HG02678 (cell line): Measurements from ENCODE around the gene CYBA.

Experiments used
- ATAC-seq: cut with Tn5 transposase; IDR thresholded peaks from one replicate; pipeline ENCODE4 v1.9.1; 2021; ENCODE audit warnings: mild to moderate bottlenecking, moderate library complexity; ENCODE audit not compliant: unreplicated experiment

Gene CYBA

DNA sequence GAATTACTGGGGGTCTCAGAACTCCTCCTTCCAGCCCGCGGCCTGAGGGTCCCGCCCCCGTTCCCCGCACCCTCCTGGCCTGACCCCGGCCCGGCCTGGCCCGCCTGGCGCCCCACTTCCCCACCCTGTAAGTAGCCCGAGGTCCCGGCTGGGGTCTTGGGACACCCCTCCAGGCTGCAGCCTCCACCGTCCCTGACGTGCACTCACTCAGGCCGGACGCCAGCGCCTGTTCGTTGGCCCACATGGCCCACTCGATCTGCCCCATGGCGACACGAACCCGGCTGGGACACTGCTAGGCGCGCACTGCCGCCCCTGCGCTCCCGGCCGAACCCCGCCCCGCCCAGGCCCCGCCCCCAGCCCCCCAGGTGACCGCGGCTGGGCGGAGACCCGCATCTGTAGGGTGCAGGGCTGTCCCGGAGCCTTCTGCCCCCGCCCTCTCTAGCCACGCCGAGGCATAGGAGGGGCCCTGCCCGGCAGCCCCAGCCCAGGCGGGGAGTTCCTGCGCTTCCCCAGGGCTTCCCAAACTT, at the start of gene CYBA:
TSS of gene CYBA (minus strand) at position 305 of the 527 bp plus-strand sequence. CDS start at position 265, 40 bp downstream.
- peak; percentile 70 for ATAC-seq

DNA sequence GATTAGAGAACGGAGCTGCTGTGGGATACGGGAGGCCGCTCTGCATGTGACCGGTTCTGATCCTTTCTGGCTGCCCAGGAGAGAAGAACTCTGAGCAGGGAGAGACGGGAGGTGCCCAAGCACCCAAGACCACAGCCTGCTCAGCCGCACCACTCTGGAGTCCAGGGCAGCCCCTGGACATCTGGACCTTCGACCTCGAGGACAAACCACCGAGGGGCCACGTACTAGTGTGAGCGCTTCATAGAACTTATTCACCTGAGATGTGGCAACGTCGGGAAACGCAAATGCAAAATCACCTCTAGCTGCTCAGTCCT, 49.4 kb upstream of the CYBA start:
- no peak for ATAC-seq

DNA sequence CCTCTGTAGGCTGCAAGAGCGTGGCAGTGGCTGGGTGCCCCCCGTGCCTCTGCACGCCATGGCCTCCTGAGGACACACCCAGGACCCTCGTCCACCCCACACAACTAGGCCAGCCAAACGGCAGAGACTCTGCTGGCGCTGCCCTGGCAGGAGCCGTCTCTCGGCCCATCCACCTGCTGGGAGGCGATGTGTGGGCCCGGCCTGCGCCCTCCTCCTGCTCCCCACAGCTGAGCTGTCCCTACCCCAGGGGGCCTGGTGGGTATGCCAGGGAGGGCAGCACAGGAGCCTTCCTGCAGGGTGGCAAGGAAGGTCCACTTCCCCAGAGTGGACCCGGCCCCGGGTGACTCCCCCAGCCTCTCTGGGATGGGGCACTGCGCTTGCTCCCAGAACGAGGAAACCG, 48.3 kb upstream of the CYBA start:
- ATAC-seq: no peak

DNA sequence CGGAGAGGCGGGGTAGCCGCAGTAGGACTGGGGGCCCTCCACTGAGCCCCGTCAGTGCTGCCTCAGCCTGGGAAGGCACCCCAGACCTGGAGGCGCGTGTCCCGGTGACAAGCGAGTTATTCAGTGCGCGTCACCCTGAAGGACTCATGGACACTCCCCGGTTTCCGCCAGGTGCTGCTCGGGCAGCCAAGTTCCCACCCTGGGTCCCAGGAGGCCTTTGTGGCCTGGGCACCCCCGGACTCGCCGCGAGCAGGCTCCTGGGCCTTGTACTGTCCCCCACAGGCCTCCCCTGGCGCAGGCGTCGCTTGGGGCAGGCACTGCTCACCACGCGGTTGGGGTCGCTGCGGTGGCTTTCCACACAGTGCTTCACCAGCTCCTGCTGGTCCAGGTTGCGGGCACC, 47.8 kb upstream of the CYBA start:
- no peak for ATAC-seq

DNA sequence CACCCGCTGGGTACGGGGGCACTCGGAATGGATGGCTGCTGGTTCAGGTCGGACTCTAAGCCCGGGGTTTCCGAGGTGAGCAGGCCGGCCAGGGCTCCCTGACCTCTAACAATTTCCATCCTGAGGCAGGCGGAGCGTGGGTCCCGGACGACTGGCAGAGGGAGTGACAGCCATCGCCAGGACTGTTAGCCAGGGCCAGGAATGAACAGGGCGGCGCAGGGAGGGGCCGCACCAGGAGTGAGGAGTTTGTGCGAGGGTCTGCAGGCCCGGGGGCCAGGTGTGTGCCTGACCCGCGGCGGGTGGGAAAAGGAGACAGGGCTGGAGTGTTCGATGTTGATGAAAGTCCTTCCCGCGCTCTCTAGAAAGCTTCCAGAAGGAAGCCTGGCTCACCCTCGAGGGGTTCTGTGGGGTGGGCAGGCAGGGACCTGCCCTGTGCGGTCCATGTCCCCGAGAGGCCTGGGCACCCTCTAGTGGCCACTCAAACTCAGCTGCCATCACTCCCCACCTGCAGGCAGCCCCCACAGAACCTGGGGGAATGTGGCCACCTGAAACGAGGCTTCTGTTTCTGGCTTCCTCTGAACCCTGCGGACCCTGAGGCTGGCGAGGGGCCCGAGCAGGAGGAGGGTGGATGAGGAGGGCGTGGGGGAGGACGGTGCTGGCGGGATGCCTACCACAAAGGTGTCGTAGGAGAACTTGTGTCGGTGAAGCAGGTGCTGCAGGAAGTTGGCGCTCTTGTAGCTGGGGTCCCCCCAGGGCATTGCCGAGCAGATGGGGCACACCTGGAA, 47.2 kb upstream of the CYBA start:
- no peak for ATAC-seq

DNA sequence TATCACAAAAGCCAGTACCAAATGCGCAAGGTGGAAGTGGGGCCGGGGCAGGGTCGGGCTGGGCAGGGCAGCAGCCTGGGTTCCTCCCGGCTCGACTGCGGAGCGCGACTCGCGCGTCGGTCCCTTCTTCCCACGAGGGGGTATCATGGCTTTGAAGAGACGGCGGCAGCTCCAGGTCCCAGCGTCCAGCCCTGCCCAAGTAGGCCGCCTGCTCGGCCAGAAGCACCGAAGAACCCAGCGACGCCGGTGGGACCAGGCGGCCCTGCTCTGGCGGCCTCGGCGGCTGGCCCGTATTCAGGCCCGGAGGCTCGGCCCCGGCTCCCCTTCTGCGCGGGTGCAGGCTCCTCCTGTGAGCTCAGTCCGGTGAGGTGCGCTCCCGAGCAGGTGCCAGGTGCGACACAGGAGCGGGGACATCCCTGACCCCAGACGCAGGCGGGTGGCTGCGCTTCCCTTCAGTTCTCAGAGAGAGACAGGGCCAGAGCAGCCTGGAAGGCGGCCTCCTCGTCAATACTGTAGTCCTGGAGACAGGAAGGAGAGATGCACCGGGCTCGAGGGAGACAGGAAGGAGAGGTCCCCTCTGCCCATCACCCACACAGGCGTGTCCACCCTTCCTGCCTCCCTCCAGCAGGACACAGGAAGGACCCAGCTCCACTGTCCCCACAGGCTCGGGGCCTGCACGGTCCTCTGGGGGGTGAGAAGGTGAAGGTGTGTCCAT, 46.4 kb upstream of the CYBA start:
- no peak for ATAC-seq

DNA sequence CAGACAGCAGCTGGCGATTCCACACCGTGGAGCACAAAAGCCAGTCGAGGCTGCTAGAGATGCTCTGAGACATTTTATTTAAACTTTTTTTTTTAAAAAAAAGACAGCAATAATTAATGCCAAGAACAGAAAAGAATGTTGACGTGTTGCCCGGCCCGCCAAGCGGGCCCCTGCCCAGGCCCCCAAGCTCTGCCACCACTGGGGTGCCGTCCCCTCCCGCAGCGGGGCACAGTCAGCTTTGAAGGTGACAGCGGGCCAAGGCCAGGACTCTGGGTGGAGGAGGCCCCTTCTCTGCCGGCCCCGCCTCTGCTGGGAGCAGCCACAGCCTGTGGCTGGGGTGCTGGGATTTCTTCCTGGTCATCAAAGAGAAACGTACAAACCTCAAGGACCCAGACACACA, 45.6 kb upstream of the CYBA start:
- ATAC-seq: no peak

DNA sequence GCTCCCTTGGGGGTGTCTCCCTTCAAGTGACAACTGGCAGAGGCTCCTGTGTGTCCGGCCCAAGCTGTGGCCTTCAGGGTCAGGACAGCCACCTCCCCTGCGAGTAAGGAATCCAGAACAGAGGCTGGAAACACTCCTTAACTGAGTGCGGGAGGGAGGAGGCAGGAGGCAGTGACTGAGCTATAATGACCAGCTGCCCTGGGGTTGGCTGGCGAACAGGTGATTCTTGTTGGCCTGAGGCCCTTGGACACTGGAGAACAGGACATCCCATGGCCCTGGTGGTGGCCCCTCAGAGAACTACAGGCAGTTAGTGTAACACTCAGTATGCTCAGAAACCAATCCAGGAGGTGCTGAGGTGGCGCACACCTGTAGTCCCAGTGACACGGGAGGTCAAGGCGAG, 44.9 kb upstream of the CYBA start:
- no peak for ATAC-seq

DNA sequence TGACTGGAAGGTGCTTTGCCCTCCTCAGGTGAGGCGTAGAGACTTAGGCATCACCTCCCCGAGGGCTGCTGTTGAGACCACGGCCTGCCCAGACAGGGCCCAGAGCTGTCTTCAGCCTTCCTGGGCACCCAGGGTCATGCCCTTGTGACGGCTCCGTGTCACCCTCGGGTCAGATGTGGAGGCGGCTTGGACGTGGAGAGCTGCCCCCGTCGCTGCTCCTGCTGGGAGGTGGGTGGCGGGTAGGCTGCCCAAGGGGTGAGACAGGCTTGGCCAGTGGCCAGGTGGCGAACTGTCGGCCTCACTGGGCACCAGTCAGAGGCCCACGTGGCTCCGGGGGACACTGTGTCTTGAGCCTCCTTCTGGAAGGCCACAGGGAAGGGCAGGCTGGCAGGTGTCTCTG, 44.4 kb upstream of the CYBA start:
- no peak for ATAC-seq

DNA sequence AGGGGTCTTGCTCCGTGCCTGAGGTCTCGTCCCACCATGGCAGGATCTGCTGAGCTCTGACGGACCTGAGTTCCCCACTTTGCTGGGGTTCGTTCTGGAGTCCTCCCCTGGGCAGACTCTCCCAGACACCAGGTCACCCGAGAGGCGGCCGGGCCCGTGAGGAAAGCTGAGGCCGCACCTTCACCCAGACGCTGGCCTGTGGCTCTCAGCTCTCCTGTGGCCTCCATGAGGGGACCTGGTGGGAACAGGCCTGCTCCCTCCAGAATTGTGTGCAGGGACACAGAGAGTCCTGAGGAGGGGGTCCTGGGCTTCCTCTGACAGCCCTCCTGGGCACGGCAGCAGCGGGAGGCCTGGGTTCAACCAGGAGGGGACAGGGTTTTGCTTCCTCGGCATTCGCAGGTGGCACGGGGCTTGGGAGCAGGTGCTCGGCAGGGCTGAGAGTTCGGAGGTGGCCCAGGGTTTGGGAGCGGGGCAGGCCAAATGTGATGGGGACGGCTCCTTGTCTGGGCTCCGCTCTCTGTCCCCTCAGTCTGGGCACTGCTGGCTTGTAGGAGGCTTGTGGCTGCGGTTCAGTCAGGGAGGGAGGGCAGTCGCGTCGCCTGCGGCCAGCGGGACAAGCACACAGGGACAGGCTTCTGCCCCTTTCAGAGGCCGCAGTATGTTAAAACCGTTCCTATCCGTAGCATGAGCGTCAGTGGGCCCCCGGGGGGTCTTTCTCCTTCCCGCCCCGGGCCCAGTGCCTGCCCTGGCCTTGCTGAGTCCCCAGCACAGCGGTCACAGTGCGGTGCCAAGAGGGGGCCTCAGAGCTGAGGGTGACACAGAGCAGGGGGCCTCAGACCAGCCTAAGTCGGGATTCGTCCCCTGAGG, 43.6 kb upstream of the CYBA start:
- ATAC-seq: no peak

DNA sequence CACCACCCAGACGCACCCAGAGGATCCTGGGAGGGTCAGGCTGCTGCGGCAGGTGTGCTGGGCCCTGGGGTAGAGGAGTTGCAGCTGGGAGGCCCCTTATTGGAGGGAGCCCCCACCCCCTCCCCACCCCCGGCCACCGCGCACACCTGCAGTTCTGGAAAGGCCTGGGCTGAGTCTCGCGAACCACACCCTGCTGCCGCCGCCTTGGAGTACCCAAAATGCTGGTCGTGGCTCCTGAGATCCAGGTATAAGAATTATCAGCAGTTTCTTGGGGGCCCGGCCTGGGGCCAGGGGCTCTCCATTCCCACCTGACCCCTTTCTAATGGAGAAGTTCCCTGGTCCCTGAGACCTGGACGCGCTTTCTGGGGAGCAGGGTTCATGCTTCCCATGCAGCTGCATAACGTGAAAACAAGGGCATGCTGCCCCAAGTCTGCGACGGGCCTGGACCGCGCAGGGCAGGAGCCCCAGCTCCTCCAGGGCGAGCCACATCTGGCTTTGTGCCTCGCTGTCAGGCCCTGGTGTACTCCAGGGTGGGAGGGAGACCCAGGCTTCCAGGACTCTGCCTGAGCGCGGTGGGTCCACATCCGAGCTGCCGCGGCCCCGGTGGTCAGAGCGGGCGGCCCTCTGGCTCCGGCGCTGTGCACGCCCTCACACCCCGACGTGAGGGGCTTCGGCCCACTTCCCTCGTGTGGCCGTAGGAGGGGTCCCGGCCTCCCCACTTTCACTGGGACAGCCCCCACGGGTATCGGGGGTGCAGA, 42.7 kb upstream of the CYBA start:
- ATAC-seq: no peak

DNA sequence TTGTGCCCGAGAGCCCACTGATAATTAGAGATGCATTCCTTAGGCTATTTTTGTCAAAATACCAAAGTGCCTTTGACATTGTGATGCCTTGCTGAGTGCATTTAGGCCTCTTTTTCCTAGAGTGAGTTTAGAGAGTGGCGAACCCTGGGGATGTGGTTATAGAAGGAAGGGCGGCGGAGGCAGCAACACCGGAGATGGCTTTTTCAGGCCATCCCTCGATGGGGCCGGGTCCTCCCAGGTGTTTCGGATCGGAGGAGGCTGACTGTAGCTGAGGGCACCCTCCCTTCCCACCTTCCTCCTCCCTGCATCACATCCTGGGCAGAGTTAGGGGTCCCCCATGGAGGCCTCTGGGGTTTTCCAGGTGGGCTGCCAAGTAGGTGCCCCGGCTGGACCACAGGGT, 42.0 kb upstream of the CYBA start:
- no peak for ATAC-seq

DNA sequence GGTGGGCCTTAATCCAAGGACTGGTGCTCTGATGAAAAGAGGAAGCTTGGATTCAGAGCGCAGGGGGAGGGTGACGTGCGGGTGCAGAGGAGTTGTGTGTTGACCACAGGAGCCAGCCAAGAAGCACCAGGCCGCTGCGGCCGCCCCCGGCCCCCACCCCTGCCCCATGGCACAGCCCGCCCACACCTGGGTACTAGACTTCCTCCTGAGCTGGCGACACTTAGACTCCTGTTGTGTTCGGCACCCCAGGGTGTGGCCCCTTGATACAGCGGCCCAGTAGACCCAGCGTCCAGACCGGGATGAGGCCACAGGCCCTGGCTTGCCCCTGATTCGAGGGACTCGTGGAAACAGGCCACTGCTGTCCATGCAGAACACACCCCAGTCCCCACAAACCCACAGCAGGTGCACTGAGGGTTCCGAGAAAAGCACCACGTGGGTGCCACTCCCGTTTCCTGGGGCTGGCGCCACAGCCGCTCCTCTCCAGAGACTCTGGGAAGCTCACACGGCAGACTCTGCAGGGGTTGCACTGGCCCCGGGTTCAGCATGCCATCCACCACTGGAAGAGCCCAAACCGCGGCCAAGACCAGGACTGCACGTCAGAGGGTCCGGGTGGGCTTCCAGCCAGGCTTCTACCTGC, 41.2 kb upstream of the CYBA start:
- ATAC-seq: no peak

DNA sequence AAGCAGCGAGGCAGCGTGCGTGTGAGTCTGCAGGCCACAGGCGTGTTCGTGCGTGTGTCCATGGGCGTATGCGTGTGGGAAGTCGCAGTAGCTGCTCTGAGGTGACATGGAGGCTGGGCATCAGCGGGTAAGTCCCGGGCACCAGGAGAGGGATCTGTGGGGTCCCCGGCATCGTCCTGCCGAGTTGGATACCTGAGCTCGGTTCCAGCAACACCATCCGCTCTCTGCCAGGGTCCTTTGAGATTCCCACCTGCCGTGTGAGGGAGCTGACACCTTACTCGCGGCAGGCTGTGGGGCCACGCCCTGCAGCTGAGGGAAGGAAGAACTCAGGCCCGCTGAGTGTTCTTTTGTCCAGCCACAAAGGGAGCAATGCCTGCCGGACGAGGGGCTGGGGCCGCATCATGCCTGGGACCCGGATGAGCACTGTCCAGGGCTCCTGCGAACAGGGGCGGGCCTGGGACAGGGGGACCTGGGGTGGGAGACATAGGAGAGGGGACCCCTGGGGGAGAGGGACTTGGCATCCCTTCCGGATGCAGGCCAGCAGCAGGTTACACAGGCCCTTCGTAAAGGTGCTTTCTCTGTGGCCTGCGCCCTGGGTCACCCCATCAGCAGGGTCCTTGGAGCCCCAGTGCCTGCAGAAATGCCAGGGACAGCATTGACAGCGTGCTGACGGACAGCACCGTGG, 40.4 kb upstream of the CYBA start:
- no peak for ATAC-seq

DNA sequence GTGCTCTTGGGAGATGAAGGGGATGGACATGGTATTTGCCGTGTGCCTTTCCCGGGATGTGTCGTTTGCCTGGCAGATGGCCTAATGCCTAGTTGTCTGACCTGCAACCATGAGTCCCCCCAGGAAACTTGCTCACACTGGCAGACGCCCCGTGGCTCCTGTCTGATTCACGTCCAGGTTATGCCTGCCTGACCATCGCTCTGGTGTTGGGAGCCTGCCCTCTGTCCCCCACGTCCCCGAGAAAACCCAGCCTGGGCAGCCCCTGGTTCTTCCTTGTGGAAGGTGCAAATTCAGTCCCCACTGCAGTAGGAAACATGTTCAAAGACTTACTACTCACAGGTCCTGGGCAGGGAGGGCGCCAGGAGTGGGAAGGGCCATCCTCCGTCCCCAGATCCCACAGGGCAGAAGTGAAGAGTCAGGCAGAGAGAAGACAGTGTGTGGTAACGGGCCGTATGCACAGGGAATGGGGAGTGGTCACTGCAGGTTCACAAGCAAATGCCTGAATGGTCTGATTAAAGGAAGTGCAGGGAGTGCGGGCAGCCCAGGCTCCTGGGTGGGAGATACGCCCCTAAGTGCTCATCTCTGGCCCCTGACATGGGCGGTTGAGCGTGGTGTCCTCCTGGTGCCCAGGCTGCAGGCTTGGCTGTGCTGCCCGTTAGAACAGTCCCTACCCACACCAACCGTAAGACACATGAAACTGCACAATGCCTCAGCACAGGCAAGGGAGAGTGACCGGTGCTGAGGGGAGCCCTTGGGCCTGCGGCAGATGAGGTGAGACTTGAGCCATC, 39.7 kb upstream of the CYBA start:
- no peak for ATAC-seq

DNA sequence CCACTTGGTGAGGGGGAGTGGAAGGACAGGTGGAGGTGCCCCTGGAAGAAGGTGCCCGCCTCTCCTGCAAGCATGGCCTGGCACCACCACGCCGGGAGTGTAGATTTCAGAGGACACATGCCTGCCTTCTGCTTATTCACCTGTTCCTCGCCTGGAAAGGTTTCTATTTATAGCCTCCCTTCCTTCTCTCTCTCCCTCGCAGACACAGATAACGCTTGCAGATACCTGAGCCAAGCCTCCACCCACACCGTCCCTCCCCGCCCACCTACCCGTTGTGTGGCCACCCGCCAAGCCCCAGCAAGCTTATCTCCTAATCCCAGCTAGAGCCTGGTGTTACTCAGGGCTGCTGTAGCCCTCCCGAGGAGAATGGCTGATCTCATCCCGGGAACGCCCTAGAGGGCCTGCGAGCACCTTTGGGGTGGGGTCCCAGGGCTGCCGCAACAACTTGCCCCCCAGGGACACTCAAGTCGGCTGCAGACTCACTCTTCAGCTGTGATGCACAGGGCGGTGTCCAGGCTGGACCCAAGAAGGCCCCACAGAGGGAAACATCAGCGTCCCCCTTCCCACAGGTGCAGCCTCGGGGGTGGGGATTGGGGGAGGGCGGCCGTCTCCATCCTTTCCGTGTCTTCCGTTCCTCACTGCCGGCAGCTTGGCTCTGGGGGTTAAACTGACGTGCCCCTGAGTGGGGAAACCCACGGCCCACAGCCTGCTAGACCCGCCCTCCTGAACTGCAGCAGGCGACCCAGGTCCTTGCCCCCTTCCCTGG, 37.3 kb upstream of the CYBA start:
- ATAC-seq: no peak

DNA sequence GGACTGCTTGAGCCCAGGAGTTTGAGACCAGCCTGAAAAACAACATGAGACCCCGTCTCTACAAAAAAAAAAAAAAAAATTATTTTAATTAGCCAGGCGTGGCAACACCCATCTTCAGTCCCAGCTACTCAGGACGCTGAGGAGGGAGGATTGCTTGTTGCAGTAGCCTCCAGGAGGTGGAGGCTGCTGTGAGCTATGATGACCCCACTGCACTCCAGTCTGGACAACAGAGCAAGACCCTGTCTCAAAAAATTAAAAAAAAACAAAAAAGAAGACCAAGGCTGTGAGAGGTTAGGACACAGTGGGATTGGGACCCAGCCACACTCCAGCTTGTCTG, 36.8 kb upstream of the CYBA start:
- no peak for ATAC-seq

DNA sequence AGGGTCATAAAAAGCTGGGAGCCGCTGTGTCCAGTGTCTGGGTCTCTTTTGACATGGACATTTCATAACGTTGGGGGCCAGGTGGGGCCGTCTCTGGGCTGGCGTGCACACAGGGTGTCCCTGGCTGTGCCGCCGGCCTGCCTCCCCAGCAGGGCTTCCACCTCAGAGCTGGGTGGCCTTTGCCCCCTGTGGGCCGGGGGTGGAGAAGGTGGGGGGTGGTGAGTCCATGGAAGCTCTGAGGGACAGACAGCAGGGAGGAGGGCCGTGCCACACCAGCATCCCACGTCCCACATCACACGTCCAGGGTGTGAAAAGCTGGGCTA, 36.4 kb upstream of the CYBA start:
- ATAC-seq: no peak
